Islet of Langerhans (tissue), 1 donor: Measurements from ENCODE around the gene C10orf71.

Experiments used
- FAIRE-seq: peaks from one replicate; lab custom pipeline; 2011; peaks lifted over from hg19 to GRCh38; lab: Jason Lieb, UNC

C10orf71 gene, protein sequence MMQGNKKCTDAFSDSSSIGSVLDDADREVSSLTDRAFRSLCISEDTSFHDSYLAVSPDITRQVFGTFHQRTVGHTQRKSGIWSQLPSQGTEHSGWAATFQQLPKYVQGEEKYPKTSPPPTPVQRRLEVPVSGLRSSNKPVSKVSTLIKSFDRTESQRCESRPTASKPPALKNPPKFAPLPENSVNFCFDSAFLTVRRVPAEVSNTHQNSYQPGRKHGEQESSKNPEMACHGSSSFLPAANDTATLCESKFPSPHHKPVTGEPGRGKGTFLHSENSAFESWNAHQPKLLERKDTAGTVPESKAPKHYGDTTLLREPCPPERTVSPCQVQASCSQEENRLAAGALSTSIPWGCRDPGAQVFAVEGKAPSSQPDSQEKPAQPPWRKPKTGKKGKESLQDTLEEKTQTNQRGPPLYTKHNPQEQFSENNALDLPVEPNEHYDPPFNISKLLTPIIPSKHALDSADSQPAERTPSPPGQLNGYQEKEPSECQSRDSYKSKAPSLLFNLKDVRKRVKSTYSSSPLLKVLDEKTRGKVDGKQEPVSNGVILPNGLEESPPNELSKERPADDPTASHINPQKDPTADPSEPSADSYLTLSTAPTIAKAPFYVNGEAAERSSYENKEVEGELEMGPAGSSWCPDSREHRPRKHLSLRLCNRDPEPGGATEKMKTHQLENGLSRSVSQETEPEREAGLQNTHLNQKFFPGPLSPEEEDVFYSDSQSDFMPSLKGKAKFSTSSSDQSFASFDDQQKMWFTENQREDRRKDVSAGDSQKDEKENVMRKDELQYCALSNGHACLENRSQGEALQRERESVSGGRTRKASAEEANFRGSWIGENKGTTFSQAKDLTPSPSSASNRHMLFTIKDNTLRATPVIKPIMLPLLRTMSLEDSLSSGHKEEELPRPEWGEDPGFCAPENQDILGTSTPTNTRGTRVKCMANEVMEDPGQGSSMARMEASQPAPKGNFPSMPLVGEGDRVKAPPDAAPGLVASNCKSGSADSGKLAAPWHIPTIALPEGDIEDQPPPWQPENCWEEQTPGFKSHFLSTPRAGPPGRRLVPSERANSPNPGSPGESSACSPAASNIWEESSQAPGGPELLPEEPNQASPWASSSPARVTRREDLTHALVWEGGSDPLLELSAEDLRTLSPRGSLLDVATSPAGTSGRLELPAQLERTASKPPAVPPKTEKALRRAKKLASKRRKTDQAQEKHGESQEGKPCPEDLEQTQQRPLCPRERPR (N-terminal part only)

DNA sequence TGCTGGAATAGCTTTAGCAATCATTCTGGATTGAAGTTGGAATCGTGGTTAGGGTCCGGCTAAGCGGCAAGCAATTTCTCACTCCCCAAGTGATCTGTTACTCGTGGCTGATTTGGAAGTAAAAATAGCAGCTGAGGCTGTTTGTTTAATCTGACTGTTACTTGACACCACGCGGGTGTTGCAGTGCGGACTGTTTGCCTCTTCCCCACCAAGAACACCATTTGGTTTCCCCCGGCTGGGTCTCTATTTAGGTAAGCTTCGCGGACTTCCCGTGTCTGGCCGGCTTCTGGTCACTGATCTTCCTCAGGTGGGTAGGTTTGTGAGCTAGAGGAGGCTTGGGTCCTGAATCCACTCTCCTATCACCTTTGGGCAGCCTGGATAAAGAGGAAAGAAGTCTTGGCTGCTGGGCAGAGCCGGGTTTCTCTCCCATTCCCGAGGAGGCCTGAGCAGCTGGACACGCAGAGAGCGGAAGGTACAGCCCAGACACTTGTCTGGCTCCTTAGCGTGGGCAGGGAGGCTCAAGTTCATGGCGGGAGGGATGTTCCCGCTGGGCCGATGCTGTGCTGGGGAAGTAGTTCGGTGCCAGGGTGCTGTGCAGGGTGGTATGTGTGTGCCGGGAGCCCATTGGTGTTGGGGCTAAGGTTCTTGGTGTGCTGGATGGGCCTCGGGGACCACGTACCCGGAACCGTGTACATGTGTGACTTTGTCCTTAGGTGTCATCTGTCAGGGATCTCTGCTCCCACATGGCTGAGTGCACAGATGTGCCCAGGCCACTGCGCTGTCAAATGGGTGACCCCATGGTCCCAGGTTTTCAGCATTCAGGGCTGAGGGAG is at the start of gene C10orf71:
C10orf71 (plus strand) TSS at position 188 of the 833 bp plus-strand sequence. CDS start 23,376 bp downstream, outside the sequence.
- no peak for FAIRE-seq

DNA sequence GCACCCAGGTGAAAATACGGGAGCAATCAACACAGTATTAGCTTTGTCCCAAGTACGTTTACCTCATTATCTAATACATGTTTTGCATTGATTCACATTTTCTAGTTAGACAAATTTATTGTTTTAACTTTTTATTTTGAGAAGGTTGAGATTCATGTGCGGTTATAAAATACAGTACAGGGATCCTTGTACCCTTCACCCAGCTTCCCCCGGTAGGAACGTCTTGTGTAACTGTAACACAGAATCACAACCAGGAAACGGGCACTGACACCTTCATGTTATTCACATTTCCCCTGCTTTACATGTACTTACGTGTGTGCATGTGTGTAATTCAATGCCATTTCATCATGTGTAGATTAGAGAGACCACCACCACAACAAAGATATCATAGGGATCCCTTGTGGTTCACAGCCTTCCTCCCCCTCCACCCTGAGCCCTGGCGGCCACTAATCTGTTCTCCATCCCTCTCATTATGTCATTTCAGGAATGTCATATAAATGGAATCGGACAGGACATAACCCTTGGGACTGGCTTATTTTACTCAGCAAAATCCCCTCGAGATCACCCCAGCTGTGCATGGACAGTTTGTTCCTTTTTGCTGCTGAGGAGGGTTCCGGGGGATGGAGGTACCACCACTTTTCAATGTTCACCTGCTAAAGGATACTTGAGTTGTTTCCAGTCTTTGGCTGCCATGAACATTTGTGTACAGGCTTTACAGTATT is 46.5 kb upstream of the C10orf71 start:
- FAIRE-seq, result no peak

DNA sequence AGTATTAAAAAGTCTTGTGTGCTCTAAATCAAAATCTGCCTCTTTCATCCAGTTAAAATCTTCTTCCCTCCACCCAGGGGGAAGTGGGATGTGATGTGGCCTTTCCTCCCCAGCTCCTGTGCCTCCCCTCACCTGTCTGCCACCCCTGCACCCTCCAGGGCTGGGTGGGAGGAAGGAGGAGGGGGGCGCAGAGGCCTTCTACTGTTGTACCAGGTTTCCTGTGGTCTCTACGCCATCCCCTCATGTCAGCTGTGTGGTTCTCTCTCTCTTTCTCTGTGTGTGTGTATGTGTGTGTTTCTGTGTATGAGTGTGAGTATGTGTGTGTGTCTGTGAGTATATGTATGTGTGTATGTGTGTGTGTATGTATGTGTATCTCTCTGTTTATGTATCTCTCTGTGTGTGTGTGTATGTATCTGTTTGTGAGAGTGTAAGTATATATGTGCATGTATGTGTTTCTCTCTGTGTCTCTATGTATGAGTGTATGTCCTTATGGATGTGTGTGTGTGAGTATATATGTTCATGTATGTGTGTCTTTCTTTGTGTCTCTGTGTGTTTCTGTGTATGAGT is 45.5 kb upstream of the C10orf71 start:
- no peak for FAIRE-seq

DNA sequence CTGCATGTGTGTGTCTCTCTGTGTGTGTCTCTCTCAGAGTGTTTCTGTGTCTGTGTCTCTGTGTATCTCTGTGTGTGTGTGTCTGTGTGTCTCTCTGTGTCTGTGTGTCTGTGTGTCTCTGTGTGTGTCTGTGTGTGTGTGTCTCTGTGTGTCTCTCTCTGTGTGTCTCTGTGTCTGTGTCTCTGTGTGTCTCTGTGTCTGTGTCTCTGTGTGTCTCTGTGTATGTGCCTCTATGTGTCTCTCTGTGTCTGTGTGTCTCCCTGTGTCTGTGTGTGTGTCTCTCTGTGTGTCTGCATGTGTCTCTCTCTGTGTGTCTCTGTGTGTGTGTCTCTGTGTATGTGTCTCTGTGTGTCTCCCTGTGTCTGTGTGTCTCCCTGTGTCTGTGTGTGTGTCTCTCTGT is 44.8 kb upstream of the C10orf71 start:
- FAIRE-seq, result no peak

DNA sequence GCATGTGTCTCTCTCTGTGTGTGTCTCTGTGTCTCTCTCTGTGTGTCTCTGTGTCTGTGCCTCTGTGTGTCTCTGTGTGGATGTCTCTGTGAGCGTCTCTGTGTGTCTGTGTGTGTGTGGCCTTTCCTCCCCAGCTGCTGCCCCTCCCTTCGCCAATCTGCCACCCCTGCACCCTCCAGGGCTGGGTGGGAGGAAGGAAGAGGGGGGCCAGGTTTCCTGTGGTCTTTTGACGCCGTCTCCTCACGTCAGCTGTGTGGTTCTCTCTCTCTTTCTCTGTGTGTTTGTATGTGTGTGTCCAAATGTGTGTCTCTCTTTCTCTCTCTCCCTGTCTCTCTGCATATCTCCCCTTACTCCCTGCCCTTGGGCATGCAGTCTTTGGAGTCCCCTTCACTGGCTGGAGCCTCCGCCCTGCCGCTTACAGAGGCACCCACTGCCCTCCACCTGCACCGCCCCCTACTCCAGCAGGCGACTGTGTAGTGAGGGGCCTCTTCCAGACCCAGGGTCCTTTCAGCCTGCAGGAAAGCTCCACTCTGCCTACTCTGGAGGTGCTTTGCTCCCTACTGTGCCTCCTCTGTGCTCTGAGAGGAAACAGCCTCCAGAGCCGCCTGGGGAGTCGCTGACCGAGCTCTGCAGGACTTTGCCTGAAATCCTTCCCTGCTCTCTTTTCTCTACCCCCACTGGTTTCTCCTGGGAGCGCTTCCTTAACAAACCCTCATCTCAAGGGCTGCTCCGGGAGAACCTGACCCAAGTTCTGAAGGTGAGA is 44.2 kb upstream of the C10orf71 start:
- FAIRE-seq, result no peak

DNA sequence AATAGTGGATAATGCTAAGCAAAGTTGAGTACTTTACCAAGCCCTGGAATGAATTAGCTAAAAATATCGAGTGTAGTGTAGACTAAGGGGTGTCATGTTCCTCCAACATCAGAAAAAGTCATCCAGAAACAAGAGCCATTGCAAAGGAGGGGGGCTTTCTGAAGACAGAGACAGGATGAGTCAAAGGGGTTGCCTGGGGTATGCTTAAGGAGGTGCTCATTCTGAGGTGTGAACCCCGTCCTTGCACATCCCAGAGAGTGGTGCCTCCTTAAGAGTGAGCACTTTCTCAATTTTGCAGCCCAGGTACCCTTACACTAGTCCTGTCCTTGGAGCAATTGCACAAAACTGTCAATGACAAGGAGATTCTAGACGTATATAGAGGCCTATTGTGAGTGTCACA is 43.1 kb upstream of the C10orf71 start:
- FAIRE-seq, result no peak

DNA sequence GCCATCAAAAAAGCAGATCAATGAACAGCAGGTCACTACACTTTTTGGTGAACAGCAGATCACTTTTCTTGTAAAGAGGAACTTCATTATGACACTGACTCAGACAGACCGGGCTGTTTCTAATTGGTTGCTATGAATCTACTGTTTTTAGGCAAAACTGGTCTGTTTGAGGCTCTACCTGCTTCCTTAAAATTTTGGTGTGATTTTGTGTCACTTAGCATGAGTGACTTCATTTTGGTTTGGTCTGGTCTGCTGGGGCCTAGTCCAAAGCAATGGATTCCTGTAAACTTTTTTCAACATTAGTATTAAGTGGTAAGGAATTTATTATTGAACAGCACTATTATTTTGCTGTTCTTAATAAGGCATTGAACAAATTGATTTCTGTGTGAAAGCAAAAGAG is 41.8 kb upstream of the C10orf71 start:
- FAIRE-seq, result no peak

DNA sequence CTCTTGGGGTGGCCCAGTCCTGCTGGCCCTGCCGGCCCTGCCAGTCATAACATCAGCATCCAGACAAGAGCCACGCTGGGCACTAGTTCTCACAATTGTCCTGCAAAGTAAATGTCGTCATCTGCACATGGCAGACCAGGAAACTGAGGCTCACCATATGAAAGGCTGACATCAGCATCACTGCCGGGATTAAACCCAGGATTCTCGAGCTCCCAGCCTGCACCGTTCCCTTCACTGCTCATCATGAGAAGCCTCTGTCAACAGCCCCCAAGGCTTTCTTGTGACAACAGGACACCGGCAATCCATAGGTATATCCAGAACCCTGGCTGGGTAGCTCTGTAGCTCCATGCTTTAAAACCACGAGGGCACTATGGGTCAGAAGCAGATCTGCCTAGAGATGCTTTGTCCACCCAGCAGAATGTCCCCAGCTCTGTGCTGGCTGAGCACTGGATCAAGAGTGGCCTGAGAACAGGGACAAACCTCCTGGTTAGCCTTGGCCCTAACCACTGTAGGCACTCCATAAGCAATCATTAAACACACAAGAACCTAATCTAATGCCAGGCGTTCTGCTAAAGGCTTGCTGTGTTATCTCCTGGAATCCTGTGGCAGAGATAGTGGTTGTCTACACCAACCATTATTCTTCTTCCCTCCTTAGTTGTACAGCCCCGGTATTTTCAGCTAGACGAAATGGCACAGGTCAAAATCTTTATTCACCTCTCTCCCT is 41.2 kb upstream of the C10orf71 start:
- no peak for FAIRE-seq

DNA sequence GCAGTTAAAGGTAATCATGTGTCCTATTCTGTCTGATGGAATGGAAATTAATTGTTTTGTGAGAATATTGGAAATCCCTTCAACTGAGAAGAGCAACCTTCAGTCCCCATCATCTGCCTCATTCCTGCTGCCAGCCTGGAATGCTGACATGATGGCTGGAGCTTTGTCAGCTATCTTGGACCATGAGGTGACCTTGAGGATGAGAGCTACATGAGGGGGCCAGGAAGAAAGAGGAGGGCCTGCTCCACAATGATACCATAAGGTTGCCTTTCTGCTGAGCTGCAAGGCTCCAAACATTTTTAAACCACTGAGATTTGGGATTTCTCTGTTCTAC is 40.7 kb upstream of the C10orf71 start:
- no peak for FAIRE-seq

DNA sequence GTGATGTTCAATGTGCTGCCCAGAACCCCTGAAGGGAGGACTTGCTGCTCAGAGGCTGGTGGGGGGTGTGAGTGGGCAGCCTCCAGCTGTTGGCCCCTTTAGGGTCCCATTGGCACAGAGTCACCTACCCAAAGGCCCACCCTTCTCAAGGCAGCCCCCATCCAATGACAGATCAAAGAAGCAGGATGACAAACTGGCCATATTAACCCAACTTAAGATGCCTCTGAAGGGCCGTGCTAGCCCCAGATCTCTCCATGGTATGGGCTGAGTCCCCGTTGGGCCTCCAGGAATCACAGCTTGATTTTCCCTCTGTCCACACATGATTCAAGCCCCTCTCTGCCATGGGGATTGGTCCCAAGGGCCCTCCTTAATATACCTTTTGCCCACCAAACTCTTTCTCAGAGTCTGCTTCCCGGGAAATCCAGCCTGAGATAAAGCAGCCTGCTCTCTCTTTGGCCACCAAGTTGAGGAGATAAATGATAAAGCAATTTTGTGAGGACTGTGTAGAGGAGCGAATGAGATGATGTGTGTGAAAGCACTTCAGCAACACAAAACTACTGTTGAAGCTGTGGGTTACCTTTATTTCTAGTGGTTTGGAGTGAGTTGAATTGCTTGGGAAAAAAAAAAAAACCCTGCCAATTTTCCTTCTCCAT is 38.2 kb upstream of the C10orf71 start:
- no peak for FAIRE-seq

DNA sequence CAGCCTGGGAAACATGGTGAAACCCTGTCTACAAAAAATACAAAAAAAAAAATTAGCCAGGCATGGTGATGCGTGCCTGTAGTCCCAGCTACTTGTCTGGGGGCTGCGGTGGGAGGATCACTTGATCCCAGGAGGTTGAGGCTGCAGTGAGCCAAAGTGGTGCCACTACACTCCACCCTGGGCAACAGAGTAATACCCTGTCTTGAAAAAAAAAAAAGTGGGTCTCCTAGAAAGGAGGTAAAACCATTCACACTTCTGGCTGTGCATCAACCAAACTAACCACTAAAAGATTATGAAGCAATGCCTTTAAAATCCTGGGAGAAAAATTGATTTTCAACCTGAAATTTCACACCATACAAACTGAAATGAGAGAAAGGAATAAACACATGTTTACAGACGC is 35.4 kb upstream of the C10orf71 start:
- FAIRE-seq, result no peak

DNA sequence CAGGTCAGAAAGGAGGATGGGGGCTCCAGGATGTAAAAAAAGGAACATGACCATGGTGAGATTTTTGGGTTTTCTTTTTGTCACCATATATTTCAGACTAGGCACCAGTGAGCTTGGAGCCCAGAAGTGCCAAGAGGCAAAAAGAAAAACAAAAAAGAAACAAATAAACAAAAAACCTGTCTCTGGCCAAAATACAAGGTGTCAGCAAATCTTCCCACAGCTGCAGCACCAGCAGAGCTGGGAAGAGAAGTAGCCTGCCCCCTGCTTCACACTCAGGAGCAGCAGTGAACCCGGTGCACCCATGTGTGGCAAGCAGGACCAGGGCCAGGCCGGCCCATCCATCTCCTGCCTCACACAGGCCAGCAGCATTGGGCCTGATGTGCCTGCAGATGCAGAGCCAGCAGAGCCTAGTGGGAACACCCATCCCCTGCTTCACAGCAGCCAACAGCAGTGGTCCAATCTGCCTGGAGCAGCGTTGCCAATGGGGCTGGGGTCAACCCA is 34.7 kb upstream of the C10orf71 start:
- no peak for FAIRE-seq

DNA sequence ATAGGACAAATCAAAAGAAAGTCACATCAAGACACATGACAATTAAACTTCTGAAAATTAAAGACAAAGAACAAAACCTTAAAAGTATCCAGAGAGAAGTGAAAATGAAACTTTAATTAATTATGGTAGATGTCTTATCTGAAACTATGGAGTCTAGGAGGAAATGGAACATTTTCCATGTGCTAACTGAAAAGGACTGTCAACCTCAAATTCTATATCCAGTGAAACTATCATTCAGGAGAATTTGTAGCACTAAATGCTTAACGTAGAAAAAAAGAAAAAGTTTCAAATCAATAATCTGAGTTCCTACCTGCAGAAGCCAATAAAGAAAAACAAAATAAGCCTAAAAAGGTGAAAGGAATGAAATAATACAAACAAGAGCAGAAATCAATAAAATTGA is 33.1 kb upstream of the C10orf71 start:
- FAIRE-seq, result no peak

DNA sequence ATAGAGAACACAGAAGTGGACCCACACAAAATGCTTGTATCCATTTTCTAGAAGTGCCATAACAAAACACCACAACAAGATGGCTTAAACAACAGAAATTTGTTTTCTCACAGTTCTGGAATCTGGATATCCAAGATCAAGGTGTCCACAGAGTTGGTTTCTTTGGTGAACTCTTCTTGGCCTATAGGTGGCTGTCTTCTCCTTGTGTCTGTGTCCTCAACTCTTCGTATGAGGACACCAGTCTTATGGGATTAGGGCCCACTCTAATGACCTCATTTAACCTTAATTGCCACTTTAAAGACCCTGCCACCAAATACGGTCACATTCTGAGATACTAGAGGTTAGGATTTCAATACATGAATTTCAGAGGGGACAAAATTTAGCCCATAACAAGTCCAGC is 30.8 kb upstream of the C10orf71 start:
- FAIRE-seq, result no peak

DNA sequence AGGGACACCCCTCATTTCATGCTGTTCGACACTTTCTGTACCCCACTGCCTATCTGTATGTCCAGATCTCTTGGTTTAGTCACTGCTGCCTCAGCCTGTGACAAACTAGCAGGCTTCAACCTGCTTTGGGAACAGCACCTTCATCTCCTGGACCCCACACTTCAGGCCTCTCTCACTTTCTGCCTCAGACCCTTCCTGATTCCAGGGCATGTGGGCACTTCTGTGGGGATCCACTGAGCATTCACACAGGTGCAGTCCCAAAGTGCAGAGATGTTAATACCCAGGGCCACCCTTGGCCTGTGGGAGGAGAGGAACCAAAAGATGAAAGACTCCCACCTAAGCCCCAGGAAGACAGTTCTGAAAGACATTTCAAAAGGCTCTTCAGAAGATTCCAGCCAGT is 29.4 kb upstream of the C10orf71 start:
- FAIRE-seq, result no peak

DNA sequence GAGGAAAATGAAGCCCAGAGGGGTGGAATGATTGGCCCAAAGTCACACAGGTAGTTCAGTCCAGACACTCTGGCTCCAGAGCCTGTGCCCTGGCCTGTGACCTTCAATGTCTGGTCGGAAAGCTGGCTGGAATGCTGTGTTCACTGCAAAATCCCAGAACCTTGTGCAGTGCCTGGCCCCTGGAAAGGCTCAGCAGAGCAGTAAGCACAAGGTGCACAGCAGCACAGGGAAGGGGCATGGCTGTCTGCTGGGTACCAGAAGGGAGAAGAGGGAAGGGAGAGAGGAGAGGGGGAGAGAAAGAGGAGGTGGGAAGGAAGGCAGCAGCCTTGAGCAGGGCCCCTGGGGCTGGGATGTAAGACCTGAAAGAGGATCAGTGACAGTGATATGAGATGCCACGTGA is 28.4 kb upstream of the C10orf71 start:
- no peak for FAIRE-seq

DNA sequence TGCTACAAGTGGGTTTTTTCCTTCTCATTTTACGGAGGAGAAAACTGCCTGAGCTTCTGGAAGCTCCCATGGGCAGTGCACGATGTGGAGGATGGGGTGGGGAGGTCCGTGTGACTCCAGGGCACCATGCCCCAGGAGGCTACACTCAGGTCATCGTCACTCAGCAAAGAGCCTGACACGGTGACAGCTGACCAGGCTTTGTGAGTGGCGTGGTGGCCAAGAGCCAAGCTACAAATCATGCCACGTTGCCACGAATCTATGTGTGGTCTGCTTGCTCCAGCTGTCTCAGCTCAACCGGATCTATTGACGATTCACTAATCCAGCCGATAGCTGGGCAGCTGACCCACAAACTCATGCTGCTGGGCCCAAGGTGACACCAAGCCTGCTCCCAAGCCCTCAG is 27.6 kb upstream of the C10orf71 start:
- no peak for FAIRE-seq

DNA sequence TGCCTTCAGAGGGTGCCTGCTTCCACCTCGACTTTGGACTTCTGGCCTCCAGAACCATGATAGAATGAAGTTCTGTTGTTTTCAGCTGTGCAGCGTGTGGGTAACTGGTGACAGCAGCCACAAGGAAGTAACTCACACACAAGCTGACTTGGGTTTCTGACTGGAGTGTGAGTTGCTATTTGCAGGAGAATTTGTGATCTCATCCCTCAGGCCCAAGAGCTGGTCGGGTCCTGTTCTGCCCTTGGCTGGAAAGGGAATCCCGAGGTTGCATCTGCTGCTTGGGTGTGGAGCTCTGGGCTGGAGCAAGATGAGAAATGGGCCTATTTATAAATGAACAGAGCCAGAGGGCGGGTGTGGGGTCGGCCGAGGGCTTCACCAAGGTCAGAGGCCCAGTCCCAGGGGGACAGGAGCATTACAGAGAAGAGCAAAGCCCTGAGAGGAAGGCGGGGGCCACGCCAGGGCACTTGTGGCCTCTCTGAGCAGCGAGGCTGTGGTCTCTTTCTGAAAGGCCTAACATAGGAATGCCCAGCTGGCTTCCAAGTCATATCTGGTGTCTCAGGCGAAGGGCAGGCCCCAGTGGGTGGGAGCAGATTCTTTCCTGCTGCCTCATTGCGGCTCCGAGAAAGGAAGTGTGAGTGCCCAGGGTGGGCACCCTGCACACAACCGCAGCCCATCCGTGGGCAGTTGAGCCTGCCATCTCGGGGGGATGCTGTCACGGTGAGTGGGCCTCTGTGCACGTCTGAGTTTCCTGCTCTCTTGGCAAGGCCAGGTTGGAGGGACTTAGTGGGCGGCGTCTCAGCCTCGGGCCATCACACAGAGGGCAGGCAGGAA is 26.5 kb upstream of the C10orf71 start:
- FAIRE-seq, result no peak
